ENCODE measurements around the gene DDX24. TPM values are rescaled to one million over a fixed set of nuclear protein-coding genes. Genes with fewer than 3 reads are reported as not detected.

DDX24 gene
- total RNA-seq, 2 experiments from 2014 or later, result 81.5 to 172 TPM

DNA sequence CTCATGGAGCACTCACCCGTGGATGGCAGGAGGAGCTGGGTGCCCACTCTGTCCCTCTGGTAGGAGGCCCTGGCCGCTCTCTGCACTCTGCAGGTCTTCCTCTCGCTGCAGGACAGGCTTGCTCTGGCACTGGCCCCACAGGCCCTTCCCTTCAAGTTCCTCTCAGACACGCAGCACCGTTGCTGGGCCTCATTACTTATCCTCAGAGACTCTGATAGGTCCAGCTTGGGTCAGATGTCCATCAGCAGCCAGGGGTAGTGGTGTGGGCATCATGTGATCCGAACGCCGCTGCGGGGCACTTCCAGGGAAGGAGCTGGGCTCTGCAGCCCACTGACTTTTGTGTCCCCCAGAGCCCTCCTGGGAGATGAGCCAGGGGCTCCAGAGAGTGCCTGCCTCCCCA is 43.0 kb downstream of the DDX24 start:
- intact Hi-C loops (cut with micrococcal nuclease; ENCODE audit: unreplicated experiment), result no loop called here
- TF ChIP-seq, protein P1, sequence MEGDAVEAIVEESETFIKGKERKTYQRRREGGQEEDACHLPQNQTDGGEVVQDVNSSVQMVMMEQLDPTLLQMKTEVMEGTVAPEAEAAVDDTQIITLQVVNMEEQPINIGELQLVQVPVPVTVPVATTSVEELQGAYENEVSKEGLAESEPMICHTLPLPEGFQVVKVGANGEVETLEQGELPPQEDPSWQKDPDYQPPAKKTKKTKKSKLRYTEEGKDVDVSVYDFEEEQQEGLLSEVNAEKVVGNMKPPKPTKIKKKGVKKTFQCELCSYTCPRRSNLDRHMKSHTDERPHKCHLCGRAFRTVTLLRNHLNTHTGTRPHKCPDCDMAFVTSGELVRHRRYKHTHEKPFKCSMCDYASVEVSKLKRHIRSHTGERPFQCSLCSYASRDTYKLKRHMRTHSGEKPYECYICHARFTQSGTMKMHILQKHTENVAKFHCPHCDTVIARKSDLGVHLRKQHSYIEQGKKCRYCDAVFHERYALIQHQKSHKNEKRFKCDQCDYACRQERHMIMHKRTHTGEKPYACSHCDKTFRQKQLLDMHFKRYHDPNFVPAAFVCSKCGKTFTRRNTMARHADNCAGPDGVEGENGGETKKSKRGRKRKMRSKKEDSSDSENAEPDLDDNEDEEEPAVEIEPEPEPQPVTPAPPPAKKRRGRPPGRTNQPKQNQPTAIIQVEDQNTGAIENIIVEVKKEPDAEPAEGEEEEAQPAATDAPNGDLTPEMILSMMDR (conservative IDR thresholded peaks at IDR 0.05; ENCODE audit: low read length), result no peak
- no peak for TF ChIP-seq EZH2phosphoT487 (IDR thresholded peaks at IDR 0.05; ENCODE audit: borderline replicate concordance, low read depth, low read length)
- H3K9me3 ChIP-seq (ENCODE audit: low read length), result no peaks in the 10 kb centered on the region
- no peak overlapping the region for H3K4me3 ChIP-seq (ENCODE audit: low read depth, low read length, poor library complexity, severe bottlenecking)
- H3K27ac ChIP-seq (ENCODE audit: low read depth, low read length, poor library complexity, severe bottlenecking), result no peak overlapping the region
- no peak for DNase-seq (ENCODE audit: low spot score)
- CTCF ChIA-PET (ENCODE audit: unreplicated experiment), result no interaction called here
- H4K20me1 ChIP-seq (ENCODE audit: insufficient read depth, low read length), result no peaks in the 10 kb centered on the region
- H3K4me1 ChIP-seq (ENCODE audit: insufficient read depth, low read length, poor library complexity, severe bottlenecking), result no peaks in the 10 kb centered on the region
- POLR2A ChIA-PET, result interaction anchor here (0.8 kb wide), 1 partner anchor 8 kb away, joined by 4 read pairs; no protein-coding TSS in a partner anchor
- no peaks in the 10 kb centered on the region for H3K36me3 ChIP-seq (ENCODE audit: insufficient read depth, low read length)
- H3K9me2 ChIP-seq (ENCODE audit: insufficient read depth, low read length), result no peaks in the 10 kb centered on the region
- H3K79me2 ChIP-seq (ENCODE audit: insufficient read depth, low read depth, low read length), result no peaks in the 10 kb centered on the region
- no peak overlapping the region for H3K4me2 ChIP-seq (ENCODE audit: low read length)
- no peak overlapping the region for H2AFZ ChIP-seq (ENCODE audit: low read length)
- BruUV-seq (replicated peaks), result no TSS peak

DNA sequence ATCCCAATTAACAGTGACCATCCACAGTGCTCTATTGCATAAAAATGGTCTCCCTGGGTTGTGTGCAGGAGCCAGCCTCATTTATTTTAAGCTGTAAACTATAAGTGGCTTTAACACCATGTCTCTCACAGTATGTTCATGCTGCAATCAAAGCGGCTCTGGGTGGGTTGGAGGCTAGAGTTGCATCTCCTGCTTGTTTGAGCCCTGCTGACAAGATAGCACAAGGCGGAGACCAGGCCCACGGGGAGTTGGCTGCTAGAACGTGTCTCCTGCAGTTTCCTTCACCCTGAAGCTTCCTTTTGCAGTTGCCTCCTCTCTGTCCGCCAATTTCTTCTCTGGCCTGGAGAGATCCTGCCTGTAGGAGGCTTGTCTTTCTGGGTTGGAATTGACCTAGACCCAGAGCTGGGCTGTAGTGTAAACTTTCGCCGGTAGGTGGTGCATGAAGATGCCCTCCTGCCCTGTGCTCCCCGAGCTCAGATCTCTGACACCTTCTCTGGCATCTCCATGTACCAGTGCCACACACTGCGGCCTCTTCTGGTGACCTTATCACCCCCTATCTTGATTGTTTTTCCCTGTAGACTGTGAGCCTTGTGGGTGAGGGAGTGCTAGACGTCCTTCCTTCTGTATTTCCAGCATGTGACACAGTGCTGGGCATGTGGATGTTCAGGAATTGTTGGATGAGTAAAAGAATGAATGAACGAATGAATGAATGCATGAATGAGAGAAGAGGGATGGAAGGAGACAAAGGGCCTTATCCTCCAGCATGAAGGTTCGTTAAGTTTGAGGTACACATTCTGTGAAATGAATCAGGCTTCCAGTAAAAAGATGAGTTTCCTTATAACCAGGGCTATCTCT is 44.5 kb downstream of the DDX24 start:
- DNase-seq (ENCODE audit: low spot score), result peak; percentile 79
- CTCF ChIA-PET (ENCODE audit: unreplicated experiment), result interaction anchor here (0.6 to 1.3 kb wide), 8 partner anchors 17 to 101 kb away, joined by 3 to 11 read pairs (median 4); no protein-coding TSS in a partner anchor

More for the DNA sequence above, 44.5 kb downstream of the DDX24 start:
- intact Hi-C loops (cut with micrococcal nuclease; ENCODE audit: unreplicated experiment), result loop anchor here (1.0 kb wide), 2 partner anchors 100 to 144 kb away; no protein-coding TSS in a partner anchor
- TF ChIP-seq EZH2phosphoT487 (IDR thresholded peaks at IDR 0.05; ENCODE audit: borderline replicate concordance, low read depth, low read length), result no peak
- TF ChIP-seq, protein P1 (conservative IDR thresholded peaks at IDR 0.05; ENCODE audit: low read length), result peak; percentile 90
- H2AFZ ChIP-seq (ENCODE audit: low read length), result no peak overlapping the region
- no peaks in the 10 kb centered on the region for H3K4me1 ChIP-seq (ENCODE audit: insufficient read depth, low read length, poor library complexity, severe bottlenecking)
- H3K9me3 ChIP-seq (ENCODE audit: low read length), result no peaks in the 10 kb centered on the region
- POLR2A ChIA-PET, result interaction anchor here (0.6 to 2.5 kb wide), 2 partner anchors 17 to 95 kb away, joined by 3 to 5 read pairs; no protein-coding TSS in a partner anchor
- no peak overlapping the region for H3K4me2 ChIP-seq (ENCODE audit: low read length)
- no peaks in the 10 kb centered on the region for H3K9me2 ChIP-seq (ENCODE audit: insufficient read depth, low read length)
- H3K4me3 ChIP-seq (ENCODE audit: low read depth, low read length, poor library complexity, severe bottlenecking), result no peak overlapping the region
- no peak overlapping the region for H3K27ac ChIP-seq (ENCODE audit: low read depth, low read length, poor library complexity, severe bottlenecking)
- H3K79me2 ChIP-seq (ENCODE audit: insufficient read depth, low read depth, low read length), result no peaks in the 10 kb centered on the region
- no peaks in the 10 kb centered on the region for H4K20me1 ChIP-seq (ENCODE audit: insufficient read depth, low read length)
- H3K36me3 ChIP-seq (ENCODE audit: insufficient read depth, low read length), result no peaks in the 10 kb centered on the region
- no TSS peak for BruUV-seq (replicated peaks)

Data from OCI-LY7 (cell line).